ENCODE data around the gene FOLR1. TPM values are rescaled to one million over a fixed set of nuclear protein-coding genes. Genes with fewer than 3 reads are reported as not detected.

FOLR1 gene
- total RNA-seq, 4 donors from 2014 or later: not detected

- TF ChIP-seq CTCF (IDR thresholded peaks at IDR 0.05; ENCODE audit: low read depth): no peak
Measured at GRCh38 chr11:72244060-72244360, 52.1 kb downstream of the FOLR1 start, which contains the start of gene PHOX2A. PHOX2A (minus strand) TSS chr11:72244176; CDS start chr11:72244004, 172 bp downstream.

GRCh38 chr11:72244361-72245262 is 52.7 kb downstream of the FOLR1 start:
- TF ChIP-seq CTCF (IDR thresholded peaks at IDR 0.05; ENCODE audit: low read depth): no peak

- no peak for TF ChIP-seq CTCF (IDR thresholded peaks at IDR 0.05; ENCODE audit: low read depth)
Measured at GRCh38 chr11:72245263-72245816, 53.4 kb downstream of the FOLR1 start.

Other genes starting within 250 kb of the FOLR1 start
- 10 to 100 TPM in 1 of 4 donors, 1 to 10 TPM in 3; 3.5 to 14.1 (median 5.3) TPM for gene IL18BP, start 193.2 kb upstream of the FOLR1 start, total RNA-seq
- 100 to 1,000 TPM; 121 to 365 (median 225) TPM for gene NUMA1, start 111.6 kb upstream of the FOLR1 start, total RNA-seq
- gene LRRC51, start 111.3 kb upstream of the FOLR1 start, total RNA-seq: 1 to 10 TPM; 3.2 to 7.0 (median 4.5) TPM
- gene LAMTOR1, start 88.8 kb upstream of the FOLR1 start, total RNA-seq: 100 to 1,000 TPM in 1 of 4 donors, 10 to 100 TPM in 3; 84.6 to 128 (median 91.9) TPM
- gene TOMT, start 86.2 kb upstream of the FOLR1 start, total RNA-seq: not detected
- gene ANAPC15, start 79.4 kb upstream of the FOLR1 start, total RNA-seq: 10 to 100 TPM; 17.3 to 28.6 (median 21.1) TPM
- gene FOLR3, start 56.4 kb upstream of the FOLR1 start, total RNA-seq: under 1 TPM in 2 of 4 donors, not detected in 2; 0.68 to 0.88 TPM
- gene FOLR2, start 24.7 kb downstream of the FOLR1 start, total RNA-seq: 100 to 1,000 TPM in 3 of 4 donors, 10 to 100 TPM in 1; 75.9 to 140 (median 136) TPM
- 10 to 100 TPM; 43.8 to 80.3 (median 60.3) TPM for gene INPPL1, start 32.6 kb downstream of the FOLR1 start, total RNA-seq
- not detected for gene PHOX2A, start 52.0 kb downstream of the FOLR1 start, total RNA-seq
- 10 to 100 TPM; 16.1 to 24.1 (median 17.0) TPM for gene CLPB, start 242.4 kb downstream of the FOLR1 start, total RNA-seq

Measured in subcutaneous adipose tissue (tissue), 4 donors.